Dendritic cell treated with granulocyte-macrophage colony-stimulating factor and Interleukin-4, amounts not matched to agents 40 ng/mL and 50 ng/mL, for 4 days (primary cell): Measurements from ENCODE around the gene FAM174A.
"Not testable (repeated sequence)": the region's sequence is repeated elsewhere in the genome, so short reads cannot be mapped to it uniquely, and the experiment has no call there.

ENCODE experiments used
- H3K27ac Mint-ChIP-seq: one replicate; pipeline ENCODE4 v1.8.0; 2022; ENCODE audit warnings: mild to moderate bottlenecking, mixed read lengths
- H3K27me3 Mint-ChIP-seq: one replicate; pipeline ENCODE4 v1.8.0; 2022; ENCODE audit warnings: mild to moderate bottlenecking, mixed read lengths
- H3K36me3 Mint-ChIP-seq: one replicate; pipeline ENCODE4 v1.8.0; 2022; ENCODE audit warnings: low read depth, mixed read lengths
- H3K4me1 Mint-ChIP-seq: one replicate; pipeline ENCODE4 v1.8.0; 2022; ENCODE audit warnings: low read depth, mixed read lengths
- H3K4me3 Mint-ChIP-seq: one replicate; pipeline ENCODE4 v1.8.0; 2022; ENCODE audit warnings: mild to moderate bottlenecking, moderate library complexity, mixed read lengths
- H3K9me3 Mint-ChIP-seq: one replicate; pipeline ENCODE4 v1.8.0; 2022; ENCODE audit warnings: mixed read lengths
- intact Hi-C: fragments of 100-400 bp; cut with micrococcal nuclease; formaldehyde crosslinking; loops from one replicate; pipeline ENCODE4 v1.15.0; 2022

FAM174A gene

GRCh38 chr5:100595812-100596173 is 60.6 kb downstream of the FAM174A start:
- peaks cover 11% of the 10 kb centered on the region for H3K4me1 Mint-ChIP-seq
- H3K4me3 Mint-ChIP-seq: no peak overlapping the region
- no peak overlapping the region for H3K27ac Mint-ChIP-seq
- H3K9me3 Mint-ChIP-seq: no peaks in the 10 kb centered on the region
- no peaks in the 10 kb centered on the region for H3K27me3 Mint-ChIP-seq
- intact Hi-C loops: no loop called here
- no peaks in the 10 kb centered on the region for H3K36me3 Mint-ChIP-seq

- no peaks in the 10 kb centered on the region for H3K36me3 Mint-ChIP-seq
- peaks cover 14% of the 10 kb centered on the region for H3K4me1 Mint-ChIP-seq
- H3K9me3 Mint-ChIP-seq: no peaks in the 10 kb centered on the region
- no peaks in the 10 kb centered on the region for H3K27me3 Mint-ChIP-seq
- no peak overlapping the region for H3K4me3 Mint-ChIP-seq
- intact Hi-C loops: no loop called here
- H3K27ac Mint-ChIP-seq: no peak overlapping the region
Observed at GRCh38 chr5:100598446-100598845, 63.3 kb downstream of the FAM174A start.

- no peak overlapping the region for H3K4me3 Mint-ChIP-seq
- no peaks in the 10 kb centered on the region for H3K9me3 Mint-ChIP-seq
- H3K27ac Mint-ChIP-seq: no peak overlapping the region
- H3K36me3 Mint-ChIP-seq: no peaks in the 10 kb centered on the region
- intact Hi-C loops: no loop called here
- H3K4me1 Mint-ChIP-seq: peaks cover 14% of the 10 kb centered on the region
- H3K27me3 Mint-ChIP-seq: no peaks in the 10 kb centered on the region
Observed at GRCh38 chr5:100600298-100600994, 65.3 kb downstream of the FAM174A start.

GRCh38 chr5:100603141-100603540 is 68.0 kb downstream of the FAM174A start:
- Mint-ChIP-seq H3K4me1 (peaks cover 14% of the 10 kb centered on the region), H3K27ac (no peak overlapping the region), H3K9me3 (peaks cover 12% of the 10 kb centered on the region), H3K36me3 (no peaks in the 10 kb centered on the region), H3K4me3 (no peak overlapping the region), H3K27me3 (no peaks in the 10 kb centered on the region)
- intact Hi-C loops: no loop called here

GRCh38 chr5:100604021-100604420 is 68.8 kb downstream of the FAM174A start:
- H3K27ac Mint-ChIP-seq, intact Hi-C loops, H3K27me3 Mint-ChIP-seq, H3K4me3 Mint-ChIP-seq, H3K36me3 Mint-ChIP-seq: not testable (repeated sequence)
- Mint-ChIP-seq H3K9me3 (peaks cover 14% of the 10 kb centered on the region), H3K4me1 (peaks cover 14% of the 10 kb centered on the region)

GRCh38 chr5:100609594-100609993 is 74.4 kb downstream of the FAM174A start:
- Mint-ChIP-seq H3K4me3 (no peak overlapping the region), H3K27ac (no peak overlapping the region), H3K4me1 (no peaks in the 10 kb centered on the region), H3K27me3 (no peaks in the 10 kb centered on the region), H3K36me3 (no peaks in the 10 kb centered on the region), H3K9me3 (peaks cover 33% of the 10 kb centered on the region)
- intact Hi-C loops: no loop called here

GRCh38 chr5:100614308-100614707 is 79.1 kb downstream of the FAM174A start:
- peaks cover 16% of the 10 kb centered on the region for H3K9me3 Mint-ChIP-seq
- H3K4me1 Mint-ChIP-seq: peaks cover 5% of the 10 kb centered on the region
- no peaks in the 10 kb centered on the region for H3K27me3 Mint-ChIP-seq
- intact Hi-C loops: no loop called here
- no peak overlapping the region for H3K27ac Mint-ChIP-seq
- no peak overlapping the region for H3K4me3 Mint-ChIP-seq
- H3K36me3 Mint-ChIP-seq: no peaks in the 10 kb centered on the region

GRCh38 chr5:100615362-100615761 is 80.2 kb downstream of the FAM174A start:
- Mint-ChIP-seq H3K36me3 (no peaks in the 10 kb centered on the region), H3K27me3 (no peaks in the 10 kb centered on the region), H3K4me3 (no peak overlapping the region), H3K4me1 (peaks cover 5% of the 10 kb centered on the region), H3K9me3 (peaks cover 6% of the 10 kb centered on the region), H3K27ac (no peak overlapping the region)
- intact Hi-C loops: no loop called here

GRCh38 chr5:100616291-100616690 is 81.1 kb downstream of the FAM174A start:
- Mint-ChIP-seq H3K27ac (no peak overlapping the region), H3K36me3 (no peaks in the 10 kb centered on the region), H3K4me3 (no peak overlapping the region), H3K4me1 (peaks cover 5% of the 10 kb centered on the region), H3K27me3 (no peaks in the 10 kb centered on the region), H3K9me3 (no peaks in the 10 kb centered on the region)
- intact Hi-C loops: no loop called here

- Mint-ChIP-seq H3K27ac (no peak overlapping the region), H3K36me3 (no peaks in the 10 kb centered on the region), H3K9me3 (no peaks in the 10 kb centered on the region), H3K4me1 (peaks cover 5% of the 10 kb centered on the region), H3K4me3 (no peak overlapping the region), H3K27me3 (no peaks in the 10 kb centered on the region)
- intact Hi-C loops: no loop called here
Observed at GRCh38 chr5:100616981-100617380, 81.8 kb downstream of the FAM174A start.

GRCh38 chr5:100623719-100624118 is 88.5 kb downstream of the FAM174A start:
- no peak overlapping the region for H3K27ac Mint-ChIP-seq
- H3K36me3 Mint-ChIP-seq: no peaks in the 10 kb centered on the region
- H3K9me3 Mint-ChIP-seq: peaks cover 7% of the 10 kb centered on the region
- peaks cover 6% of the 10 kb centered on the region for H3K4me1 Mint-ChIP-seq
- H3K4me3 Mint-ChIP-seq: no peak overlapping the region
- H3K27me3 Mint-ChIP-seq: no peaks in the 10 kb centered on the region
- intact Hi-C loops: loop anchor here (1.0 to 10.0 kb wide), 3 partner anchors 201 to 1054 kb away; no protein-coding TSS in a partner anchor

- Mint-ChIP-seq H3K9me3 (no peaks in the 10 kb centered on the region), H3K27ac (no peak overlapping the region), H3K27me3 (no peaks in the 10 kb centered on the region), H3K36me3 (no peaks in the 10 kb centered on the region), H3K4me3 (no peak overlapping the region), H3K4me1 (no peaks in the 10 kb centered on the region)
- intact Hi-C loops: no loop called here
Observed at GRCh38 chr5:100634937-100635534, 99.9 kb downstream of the FAM174A start.
